IMR-90 (cell line): Measurements from ENCODE around the gene XCL1. TPM values are rescaled to one million over a fixed set of nuclear protein-coding genes. Genes with fewer than 3 reads are reported as not detected.

Experiments used
- ATAC-seq: fragments of 200-7000 bp; cut with Tn5 transposase; 2 replicates; pipeline ENCODE4 v1.9.1; 2020; ENCODE audit warnings: low read depth, mild to moderate bottlenecking, moderate library complexity
- BruUV-seq: library from RNA; stranded (reverse); fragments of 400-500 nt; replicated peaks from 2 replicates; lab custom pipeline; 2021; lab: Mats Ljungman, UMichigan
- CTCF ChIA-PET: fragments of 300-600 bp; formaldehyde crosslinking; extraction: SDS; loops from one replicate; lab custom pipeline; 2021; ENCODE audit warnings: antibody characterized with exemption; lab: Yijun Ruan, JAX
- POLR2A ChIA-PET: fragments of 300-600 bp; sonication (Branson Sonifier 250); formaldehyde crosslinking; loops from one replicate; lab custom pipeline; 2022; ENCODE audit warnings: antibody characterized with exemption; ENCODE audit not compliant: unreplicated experiment; lab: Charles Lee
- DNase-seq: peaks from one replicate; pipeline ENCODE4 v3.0.0; 2013
- H2AFZ ChIP-seq: replicated peaks from 2 replicates; pipeline ENCODE3; 2013; ENCODE audit warnings: low read length, mild to moderate bottlenecking; ENCODE audit not compliant: poor library complexity
- H2AK5ac ChIP-seq: 2 replicates; pipeline ENCODE4 v1.6.1; 2013; ENCODE audit warnings: low read depth, low read length, inconsistent platforms
- H2AK9ac ChIP-seq: replicated peaks from 2 replicates; pipeline ENCODE3; 2013; ENCODE audit warnings: mild to moderate bottlenecking, low read depth, low read length, moderate library complexity; ENCODE audit not compliant: poor library complexity
- H2BK120ac ChIP-seq: 2 replicates; pipeline ENCODE4 v1.6.1; 2013; ENCODE audit warnings: low read depth, low read length, inconsistent platforms
- H2BK15ac ChIP-seq: 3 replicates; pipeline ENCODE4 v1.6.1; 2013; ENCODE audit warnings: low read depth, low read length, inconsistent platforms
- H2BK20ac ChIP-seq: 2 replicates; pipeline ENCODE4 v1.6.1; 2013; ENCODE audit warnings: low read depth, mild to moderate bottlenecking, inconsistent platforms, low read length, moderate library complexity
- H2BK5ac ChIP-seq: 2 replicates; pipeline ENCODE4 v1.6.1; 2013; ENCODE audit warnings: mild to moderate bottlenecking, low read depth, low read length, inconsistent platforms; ENCODE audit not compliant: poor library complexity, severe bottlenecking
- H3K14ac ChIP-seq: replicated peaks from 2 replicates; pipeline ENCODE4 v1.6.1; 2013; ENCODE audit warnings: low read depth, low read length, inconsistent platforms
- H3K18ac ChIP-seq: 2 replicates; pipeline ENCODE4 v1.6.1; 2013; ENCODE audit warnings: low read depth, low read length, control low read depth
- H3K23ac ChIP-seq: 2 replicates; pipeline ENCODE4 v1.6.1; 2013; ENCODE audit warnings: low read depth, low read length, inconsistent platforms
- H3K27ac ChIP-seq: 2 replicates; pipeline ENCODE4 v1.5.1; 2013; ENCODE audit warnings: mild to moderate bottlenecking, control low read depth, low read length; ENCODE audit not compliant: insufficient read depth
- H3K27me3 ChIP-seq: 2 replicates; pipeline ENCODE4 v1.6.1; 2013; ENCODE audit warnings: low read length; ENCODE audit not compliant: control insufficient read depth, insufficient read depth
- H3K36me3 ChIP-seq: 2 replicates; pipeline ENCODE4 v1.6.1; 2013; ENCODE audit warnings: low read length, mixed read lengths; ENCODE audit not compliant: control insufficient read depth, insufficient read depth
- H3K4ac ChIP-seq: 2 replicates; pipeline ENCODE4 v1.6.1; 2013; ENCODE audit warnings: low read depth, low read length, inconsistent platforms
- H3K4me1 ChIP-seq: 2 replicates; pipeline ENCODE4 v1.6.1; 2013; ENCODE audit warnings: low read length, mixed read lengths; ENCODE audit not compliant: control insufficient read depth, insufficient read depth
- H3K4me2 ChIP-seq: 2 replicates; pipeline ENCODE4 v1.6.1; 2013; ENCODE audit warnings: low read depth, mild to moderate bottlenecking, control low read depth, low read length, moderate library complexity
- H3K4me3 ChIP-seq: 2 replicates; pipeline ENCODE4 v1.5.1; 2013; ENCODE audit warnings: low read depth, mild to moderate bottlenecking, control low read depth, low read length, moderate library complexity; ENCODE audit not compliant: insufficient read depth
- H3K56ac ChIP-seq: 2 replicates; pipeline ENCODE4 v1.6.1; 2013; ENCODE audit warnings: low read length, inconsistent platforms; ENCODE audit not compliant: insufficient read depth; ENCODE audit errors: extremely low read depth
- H3K79me1 ChIP-seq, 2 experiments: 2 replicates each; pipeline ENCODE4 v1.6.1; 2013; ENCODE audit warnings: low read length in 2 of 2, inconsistent platforms in 1 of 2, low read depth in 1 of 2
- H3K9ac ChIP-seq: 2 replicates; pipeline ENCODE4 v1.6.1; 2013; ENCODE audit warnings: low read depth, low read length, control low read depth
- H3K9me1 ChIP-seq: 2 replicates; pipeline ENCODE4 v1.6.1; 2013; ENCODE audit warnings: low read length, inconsistent platforms; ENCODE audit not compliant: insufficient read depth
- H3K9me3 ChIP-seq: 2 replicates; pipeline ENCODE4 v1.6.1; 2013; ENCODE audit warnings: low read length; ENCODE audit not compliant: control insufficient read depth, insufficient read depth
- H4K20me1 ChIP-seq: 2 replicates; pipeline ENCODE4 v1.6.1; 2013; ENCODE audit warnings: low read length, inconsistent platforms; ENCODE audit not compliant: insufficient read depth
- H4K5ac ChIP-seq: 2 replicates; pipeline ENCODE4 v1.6.1; 2013; ENCODE audit warnings: mild to moderate bottlenecking, low read depth, low read length, control low read depth
- H4K8ac ChIP-seq, 2 experiments: 2 replicates each; pipeline ENCODE4 v1.6.1; 2013; ENCODE audit warnings: low read depth in 2 of 2, low read length in 2 of 2, control low read depth in 1 of 2, inconsistent platforms in 1 of 2
- H4K91ac ChIP-seq: 2 replicates; pipeline ENCODE4 v1.6.1; 2013; ENCODE audit warnings: low read depth, low read length, inconsistent platforms; ENCODE audit not compliant: insufficient read depth
- BHLHE40 ChIP-seq: fragments of 150-350 bp; IDR thresholded peaks from 2 replicates; pipeline ENCODE4 v1.6.1; 2016; ENCODE audit warnings: mild to moderate bottlenecking, low read depth, low read length
- CHD1 ChIP-seq: IDR thresholded peaks from 2 replicates; pipeline ENCODE4 v1.6.1; 2012; ENCODE audit warnings: low read depth, low read length, improper control_type of control experiment
- ELK1 ChIP-seq: fragments of 150-350 bp; IDR thresholded peaks from 2 replicates; pipeline ENCODE4 v1.6.1; 2016; ENCODE audit warnings: low read depth, mild to moderate bottlenecking, low read length, moderate library complexity, borderline replicate concordance
- FOS ChIP-seq: fragments of 150-350 bp; IDR thresholded peaks from 2 replicates; pipeline ENCODE4 v1.6.1; 2016; ENCODE audit warnings: low read depth, low read length
- MAFK ChIP-seq: IDR thresholded peaks from 2 replicates; pipeline ENCODE4 v1.6.1; 2012; ENCODE audit warnings: low read depth, low read length, improper control_type of control experiment
- NFE2L2 ChIP-seq: fragments of 150-350 bp; IDR thresholded peaks from 2 replicates; pipeline ENCODE4 v1.6.1; 2016; ENCODE audit warnings: low read depth, mild to moderate bottlenecking, low read length
- RAD21 ChIP-seq: IDR thresholded peaks from 2 replicates; pipeline ENCODE4 v1.6.1; 2012; ENCODE audit warnings: low read length, improper control_type of control experiment
- SMC3 ChIP-seq: fragments of 150-350 bp; IDR thresholded peaks from 2 replicates; pipeline ENCODE4 v1.6.1; 2016; ENCODE audit warnings: low read depth, mild to moderate bottlenecking, antibody characterized with exemption, low read length, moderate library complexity
- WGBS, 2 experiments: methylation state at CpG; one replicate each; pipeline versions ENCODE4 v1.1.5 to v1.1.7; 2013; ENCODE audit warnings: missing lambda C conversion rate in 2 of 2; ENCODE audit not compliant: insufficient read length in 1 of 2; ENCODE audit errors: extremely low coverage in 2 of 2; 5-methylcytosine and 5-hydroxymethylcytosine counted together
- dilution Hi-C: fragments of 300-500 bp; cut with HindIII; formaldehyde crosslinking; loops from one replicate; pipeline ENCODE4 v1.14.3; 2018; ENCODE audit warnings: low sequenced_read_pairs; ENCODE audit not compliant: unreplicated experiment
- in situ Hi-C: fragments of 300-500 bp; cut with MboI; formaldehyde crosslinking; loops from 3 replicates; pipeline ENCODE4 v1.14.3; 2019; ENCODE audit warnings: low sequenced_read_pairs, inconsistent platforms, mixed read lengths
- intact Hi-C: fragments of 100-400 bp; cut with micrococcal nuclease; formaldehyde crosslinking; loops from 2 replicates; pipeline ENCODE4 v1.10.0; 2022
- polyA plus RNA-seq, 3 experiments: library from polyadenylated mRNA; depleted of rRNA; stranded (reverse); fragments of >200 nt; gene quantifications; 2 replicates each; pipeline ENCODE4 v1.2.3, GENCODE V29; 2012; ENCODE audit warnings: low replicate concordance in 1 of 3
- total RNA-seq: library from RNA; depleted of rRNA; stranded (reverse); fragments of >200 nt; gene quantifications from 2 replicates; pipeline ENCODE4 v1.2.3, GENCODE V29; 2012

Gene XCL1
- total and polyA plus RNA-seq, 2 of the 4 experiments (the other 2 are of a cell fraction), result not detected

- DNase-seq (no peak), ATAC-seq (no peak; the same call in 1 of the 2 replicates)
- Histone ChIP-seq H2AK9ac (no peak overlapping the region), H3K9me1 (no peaks in the 10 kb centered on the region), H2AFZ (no peak overlapping the region), H2AK5ac (no peak overlapping the region), H3K27me3 (no peaks in the 10 kb centered on the region), H3K4me3 (no peak overlapping the region), H3K9ac (no peak overlapping the region), H3K4me2 (no peak overlapping the region), H4K20me1 (no peaks in the 10 kb centered on the region), H4K91ac (no peak overlapping the region), H3K9me3 (no peaks in the 10 kb centered on the region), H2BK15ac (no peak overlapping the region), H3K14ac (no peak overlapping the region), H3K23ac (no peak overlapping the region), H3K18ac (no peak overlapping the region), H3K27ac (no peak overlapping the region), H2BK20ac (no peak overlapping the region), H3K79me1 (no peaks in the 10 kb centered on the region), H2BK120ac (no peak overlapping the region), H3K36me3 (no peaks in the 10 kb centered on the region), H2BK5ac (no peak overlapping the region), H3K56ac (no peak overlapping the region), H3K4ac (no peak overlapping the region), H3K4me1 (no peaks in the 10 kb centered on the region), H4K8ac (no peak overlapping the region), H4K5ac (no peak overlapping the region)
- in situ Hi-C loops (no loop called here), dilution Hi-C loops (no loop called here), intact Hi-C loops (no loop called here)
- POLR2A ChIA-PET, result no interaction called here
- TF ChIP-seq NFE2L2 (no peak), CHD1 (no peak), MAFK (no peak), BHLHE40 (no peak), ELK1 (no peak), SMC3 (no peak), FOS (no peak), RAD21 (no peak)
- BruUV-seq, result no TSS peak
- CTCF ChIA-PET, result no interaction called here
- WGBS, 2 experiments, result no CpG with 5 or more reads among the region's 1 CpG
Measured at GRCh38 chr1:168621356-168621755, 45.0 kb downstream of the XCL1 start.
